NCI-H1694 treated with DMSO at 0.1 percent for 48 hours (cell line): Measurements from ENCODE around the gene ZNF397.

ENCODE experiments used
- DNase-seq: peaks from one replicate; lab custom pipeline; 2025; lab: John Stamatoyannopoulos, UW

ZNF397 gene

DNA sequence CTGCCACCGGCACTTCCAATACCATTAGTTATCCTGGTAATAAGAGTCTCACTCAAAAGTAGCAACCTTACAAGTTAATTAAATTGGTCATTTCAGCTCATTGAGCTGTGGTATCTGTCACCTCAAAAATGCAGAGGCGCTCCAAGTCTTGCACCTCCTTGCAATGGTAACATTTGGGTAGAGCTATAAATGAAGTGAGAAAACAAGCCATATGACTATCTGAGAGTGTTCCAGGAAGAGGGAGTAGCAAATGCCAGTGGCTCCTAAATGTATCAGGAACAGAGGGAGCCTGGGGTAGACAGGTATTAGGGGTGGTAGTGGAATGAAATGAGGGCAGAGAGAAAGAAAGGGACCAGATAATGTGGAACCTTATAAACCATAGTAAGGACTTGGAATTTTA lies 55.2 kb downstream of the ZNF397 start:
- no peak for DNase-seq

DNA sequence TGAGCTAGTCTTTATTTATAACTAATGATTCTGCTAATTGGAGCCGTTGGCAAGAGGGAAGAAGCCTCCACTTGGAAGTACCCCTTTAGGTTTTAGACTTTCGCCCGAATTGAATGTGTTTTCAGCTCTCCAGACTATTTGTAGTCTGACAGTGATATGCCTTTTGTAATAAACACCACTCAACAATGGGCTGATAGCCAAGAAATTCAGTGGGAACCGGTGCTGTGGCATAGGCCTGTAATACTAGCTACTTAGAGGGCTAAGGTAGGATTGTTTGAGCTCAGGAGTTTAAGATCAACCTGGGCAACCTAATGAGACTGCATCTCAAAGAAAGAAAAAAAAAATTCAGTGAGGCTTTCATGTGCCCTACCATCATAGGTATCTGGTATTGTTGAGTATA lies 62.8 kb downstream of the ZNF397 start:
- DNase-seq = no peak

DNA sequence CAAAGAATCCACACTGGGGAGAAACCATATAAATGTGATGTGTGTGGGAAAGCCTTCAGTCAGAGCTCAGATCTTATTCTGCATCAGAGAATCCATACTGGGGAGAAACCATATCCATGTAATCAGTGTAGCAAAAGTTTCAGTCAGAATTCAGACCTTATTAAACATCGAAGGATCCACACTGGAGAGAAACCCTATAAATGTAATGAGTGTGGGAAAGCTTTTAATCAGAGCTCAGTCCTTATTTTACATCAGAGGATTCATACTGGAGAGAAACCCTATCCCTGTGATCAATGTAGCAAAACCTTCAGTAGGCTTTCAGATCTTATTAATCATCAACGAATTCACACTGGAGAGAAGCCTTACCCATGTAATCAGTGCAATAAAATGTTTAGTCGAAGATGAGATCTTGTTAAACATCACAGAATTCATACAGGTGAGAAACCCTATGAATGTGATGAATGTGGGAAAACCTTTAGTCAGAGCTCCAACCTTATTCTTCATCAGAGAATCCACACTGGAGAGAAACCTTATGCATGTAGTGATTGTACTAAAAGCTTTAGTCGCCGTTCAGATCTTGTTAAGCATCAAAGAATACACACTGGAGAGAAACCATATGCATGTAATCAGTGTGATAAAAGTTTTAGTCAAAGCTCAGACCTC lies 65.9 kb downstream of the ZNF397 start:
- no peak for DNase-seq
